ENCODE measurements around the gene ARHGAP11A. TPM values are rescaled to one million over a fixed set of nuclear protein-coding genes. Genes with fewer than 3 reads are reported as not detected.

Gene ARHGAP11A
- polyA plus RNA-seq, 1 experiment: 9.1 TPM

DNA sequence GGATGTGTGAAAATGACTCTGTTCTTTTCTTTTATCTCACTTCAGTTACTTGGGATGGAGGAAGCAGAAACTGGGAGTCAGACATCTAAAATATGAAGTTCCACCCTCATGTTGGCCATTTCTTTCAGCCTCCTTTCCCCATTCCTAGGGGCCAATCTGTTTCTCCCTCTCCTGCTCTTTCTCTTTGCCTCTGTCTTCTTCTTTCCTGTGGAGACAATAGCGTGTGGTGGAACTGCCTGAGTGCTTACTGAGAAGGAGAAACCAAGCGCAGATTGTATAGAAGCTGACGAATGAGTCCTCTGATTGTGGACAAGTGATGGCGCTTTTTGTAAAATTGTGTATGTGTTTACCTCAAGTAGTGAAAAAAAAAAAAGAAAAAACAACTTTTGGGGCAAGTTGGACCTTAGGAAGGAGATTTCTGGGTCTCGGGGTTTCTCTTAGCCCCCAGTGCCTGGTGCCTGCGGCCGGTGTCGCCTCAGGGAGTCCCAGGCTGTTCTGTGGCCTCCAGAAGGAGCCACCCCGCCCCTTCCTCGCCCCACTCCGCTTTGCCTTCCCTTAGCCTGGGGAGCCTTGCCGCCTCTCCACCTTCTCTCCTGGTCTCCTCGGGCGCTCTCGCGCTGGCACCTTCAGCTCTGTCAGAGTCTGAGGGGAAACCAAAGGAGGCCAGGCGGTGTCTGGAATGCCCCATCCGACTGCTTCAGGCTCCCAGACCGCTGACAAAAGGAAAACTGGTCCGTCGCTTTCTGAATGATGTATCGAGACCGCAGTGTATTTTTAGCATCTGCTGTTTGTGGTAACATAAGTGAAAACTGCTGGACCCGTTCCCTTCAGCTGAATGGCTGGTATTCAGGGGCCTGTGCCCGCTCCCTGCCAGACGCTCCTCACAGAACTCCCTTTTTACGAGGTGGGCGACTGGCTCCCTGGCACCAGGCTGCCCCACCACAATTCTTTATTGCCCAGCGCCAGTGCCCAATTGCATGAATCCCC lies 56.3 kb downstream of the ARHGAP11A start:
- H3K27me3 ChIP-seq (ENCODE audit: control insufficient read depth, insufficient read depth, low read length): no peaks in the 10 kb centered on the region
- POLR2A ChIA-PET: no interaction called here
- no peak overlapping the region for H3K4me3 ChIP-seq (ENCODE audit: low read depth, low read length)
- no peak for TF ChIP-seq CTCF (IDR thresholded peaks at IDR 0.05; ENCODE audit: low read depth, low read length)
- H3K9me3 ChIP-seq (ENCODE audit: control insufficient read depth, insufficient read depth, low read length): peaks cover 3% of the 10 kb centered on the region; the same call in 1 of the 2 replicates
- H3K27ac ChIP-seq (ENCODE audit: low read depth, low read length): no peak overlapping the region
- CTCF ChIA-PET: interaction anchor here (0.7 to 2.5 kb wide), 4 partner anchors 9 to 461 kb away, joined by 4 to 15 read pairs (median 6); no protein-coding TSS in a partner anchor
- no peak for DNase-seq (ENCODE audit: low read depth, low spot score)

DNA sequence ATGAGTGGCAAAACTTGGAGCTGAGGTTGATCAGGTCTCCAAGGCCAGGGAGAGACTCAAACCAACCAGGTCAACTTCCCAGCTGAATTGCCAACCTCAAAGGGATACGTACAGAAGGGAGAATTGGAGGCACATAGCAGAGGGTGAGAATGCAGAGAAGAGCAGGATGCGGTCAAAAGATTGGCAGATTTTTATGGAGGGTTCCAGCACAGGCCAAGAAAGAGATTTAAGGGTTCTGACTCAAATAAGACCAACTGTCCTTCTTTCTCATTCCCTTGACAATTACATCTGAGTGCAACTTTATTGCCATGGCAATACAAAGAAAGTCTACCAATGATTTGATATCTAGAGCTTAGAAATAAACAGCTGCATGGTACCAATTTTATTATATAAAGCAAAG lies 59.4 kb downstream of the ARHGAP11A start:
- Histone ChIP-seq H3K9me3 (ENCODE audit: control insufficient read depth, insufficient read depth, low read length) (peaks cover 3% of the 10 kb centered on the region; the same call in 1 of the 2 replicates), H3K27me3 (ENCODE audit: control insufficient read depth, insufficient read depth, low read length) (no peaks in the 10 kb centered on the region), H3K4me3 (ENCODE audit: low read depth, low read length) (no peak overlapping the region), H3K27ac (ENCODE audit: low read depth, low read length) (no peak overlapping the region)
- POLR2A ChIA-PET: no interaction called here
- no peak for TF ChIP-seq CTCF (IDR thresholded peaks at IDR 0.05; ENCODE audit: low read depth, low read length)
- DNase-seq (ENCODE audit: low read depth, low spot score): no peak
- CTCF ChIA-PET: interaction anchor here (1.0 kb wide), 1 partner anchor 12 kb away, joined by 7 read pairs; no protein-coding TSS in a partner anchor

- CTCF ChIA-PET: interaction anchor here (1.0 kb wide), 1 partner anchor 13 kb away, joined by 7 read pairs; no protein-coding TSS in a partner anchor
- DNase-seq (ENCODE audit: low read depth, low spot score): no peak
Observed at GRCh38 chr15:32675466-32675865, 60.2 kb downstream of the ARHGAP11A start.

GRCh38 chr15:32676169-32676568 lies 60.9 kb downstream of the ARHGAP11A start:
- H3K27ac ChIP-seq (ENCODE audit: low read depth, low read length): no peak overlapping the region
- no peaks in the 10 kb centered on the region for H3K27me3 ChIP-seq (ENCODE audit: control insufficient read depth, insufficient read depth, low read length)
- no peak overlapping the region for H3K4me3 ChIP-seq (ENCODE audit: low read depth, low read length)
- ChIA-PET POLR2A (interaction anchor here (0.6 to 1.0 kb wide), 2 partner anchors 36 to 194 kb away, joined by 3 read pairs; no protein-coding TSS in a partner anchor), CTCF (interaction anchor here (0.6 to 4.2 kb wide), 2 partner anchors 13 to 100 kb away, joined by 3 to 17 read pairs; no protein-coding TSS in a partner anchor)
- DNase-seq (ENCODE audit: low read depth, low spot score): no peak
- H3K9me3 ChIP-seq (ENCODE audit: control insufficient read depth, insufficient read depth, low read length): peaks cover 3% of the 10 kb centered on the region; the same call in 1 of the 2 replicates
- TF ChIP-seq CTCF (IDR thresholded peaks at IDR 0.05; ENCODE audit: low read depth, low read length): no peak

More at GRCh38 chr15:32675466-32675865, 60.2 kb downstream of the ARHGAP11A start:
- no peak overlapping the region for H3K4me3 ChIP-seq (ENCODE audit: low read depth, low read length)
- H3K9me3 ChIP-seq (ENCODE audit: control insufficient read depth, insufficient read depth, low read length): peaks cover 3% of the 10 kb centered on the region; the same call in 1 of the 2 replicates
- TF ChIP-seq CTCF (IDR thresholded peaks at IDR 0.05; ENCODE audit: low read depth, low read length): no peak
- H3K27ac ChIP-seq (ENCODE audit: low read depth, low read length): no peak overlapping the region
- no peaks in the 10 kb centered on the region for H3K27me3 ChIP-seq (ENCODE audit: control insufficient read depth, insufficient read depth, low read length)
- POLR2A ChIA-PET: interaction anchor here (0.6 to 1.0 kb wide), 2 partner anchors 37 to 195 kb away, joined by 3 read pairs; no protein-coding TSS in a partner anchor
